Body of pancreas (tissue), 4 donors: ENCODE results near the gene CUL9.

Experiments
- POLR2A ChIP-seq, 3 donors: fragments of 450-650 bp; IDR thresholded peaks; one replicate each; pipeline ENCODE4 v1.6.1; 2016; ENCODE audit warnings: antibody characterized with exemption in 3 of 3, mild to moderate bottlenecking in 2 of 3
- TF ChIP-seq, protein P1 (sequence below), 7 experiments: fragments of 450-650 bp in 4 of 7; fragments of 200-600 bp in 3 of 7; sonication (generic) in 3 of 7; IDR thresholded peaks; one replicate each; pipeline ENCODE4 v1.5.1; 2016 to 2019; ENCODE audit warnings: antibody characterized with exemption in 7 of 7

DNA sequence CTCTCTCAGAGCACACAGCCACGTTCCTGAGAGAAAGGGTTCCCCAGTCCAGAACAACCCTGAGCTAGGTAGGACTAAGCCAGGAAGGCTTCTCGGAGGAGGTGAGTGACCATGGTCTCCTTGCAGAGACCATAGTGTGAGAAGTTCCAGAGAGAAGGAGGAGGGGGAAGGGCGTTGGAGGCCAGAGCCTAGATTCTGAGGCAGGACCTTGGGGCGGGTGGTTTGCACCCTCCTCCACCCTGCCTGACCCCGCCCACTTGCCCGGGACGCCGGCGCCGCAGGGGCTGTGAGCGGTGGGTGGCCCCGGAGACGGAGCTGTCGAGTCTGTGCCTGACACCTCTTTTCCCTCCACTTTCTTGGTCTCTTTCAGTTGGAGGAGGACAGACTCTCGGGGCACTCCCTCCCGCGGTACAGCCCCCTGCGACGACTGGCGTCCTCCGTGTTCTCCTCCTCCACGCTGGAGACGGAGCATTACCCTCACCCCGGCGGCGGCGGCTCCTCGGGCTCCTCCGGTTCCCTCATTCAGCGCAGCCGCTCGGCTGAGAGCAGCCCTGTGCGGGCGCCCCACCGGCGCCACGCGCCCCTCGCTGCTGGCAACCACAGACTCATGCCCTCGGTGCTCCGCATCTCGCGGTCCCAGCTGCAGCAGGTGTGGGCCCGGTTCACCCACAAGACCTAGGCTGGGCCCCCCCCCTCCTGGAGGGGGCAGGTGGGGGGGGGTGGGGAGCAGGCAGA lies 87.4 kb downstream of the CUL9 start:
- TF ChIP-seq, protein P1, sequence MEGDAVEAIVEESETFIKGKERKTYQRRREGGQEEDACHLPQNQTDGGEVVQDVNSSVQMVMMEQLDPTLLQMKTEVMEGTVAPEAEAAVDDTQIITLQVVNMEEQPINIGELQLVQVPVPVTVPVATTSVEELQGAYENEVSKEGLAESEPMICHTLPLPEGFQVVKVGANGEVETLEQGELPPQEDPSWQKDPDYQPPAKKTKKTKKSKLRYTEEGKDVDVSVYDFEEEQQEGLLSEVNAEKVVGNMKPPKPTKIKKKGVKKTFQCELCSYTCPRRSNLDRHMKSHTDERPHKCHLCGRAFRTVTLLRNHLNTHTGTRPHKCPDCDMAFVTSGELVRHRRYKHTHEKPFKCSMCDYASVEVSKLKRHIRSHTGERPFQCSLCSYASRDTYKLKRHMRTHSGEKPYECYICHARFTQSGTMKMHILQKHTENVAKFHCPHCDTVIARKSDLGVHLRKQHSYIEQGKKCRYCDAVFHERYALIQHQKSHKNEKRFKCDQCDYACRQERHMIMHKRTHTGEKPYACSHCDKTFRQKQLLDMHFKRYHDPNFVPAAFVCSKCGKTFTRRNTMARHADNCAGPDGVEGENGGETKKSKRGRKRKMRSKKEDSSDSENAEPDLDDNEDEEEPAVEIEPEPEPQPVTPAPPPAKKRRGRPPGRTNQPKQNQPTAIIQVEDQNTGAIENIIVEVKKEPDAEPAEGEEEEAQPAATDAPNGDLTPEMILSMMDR (IDR thresholded peaks at IDR 0.05) = no peak
- TF ChIP-seq POLR2A (IDR thresholded peaks at IDR 0.05) = peak in 1 of 3 donors; percentile 21
